Pancreas (tissue), 10 donors: ENCODE results near the gene KIF5C. TPM values are rescaled to one million over a fixed set of nuclear protein-coding genes. Genes with fewer than 3 reads are reported as not detected.

Source experiments
- ATAC-seq, 4 donors: fragments of 200-7000 bp; cut with Tn5 transposase; one replicate each; pipeline versions ENCODE4 v1.8.0 to v1.9.1; 2020; ENCODE audit warnings: mild to moderate bottlenecking in 4 of 4, moderate library complexity in 4 of 4
- DNase-seq, 6 donors: peaks; one replicate each; pipeline ENCODE4 v3.0.0-alpha.2; 2020
- FAIRE-seq: peaks from 2 replicates; lab custom pipeline; 2012; peaks lifted over from hg19 to GRCh38; lab: Jason Lieb, UNC
- H3K27ac ChIP-seq, 4 donors: fragments of 200-600 bp; sonication (generic); 1 replicate in 3 of 4; 2 replicates in 1 of 4; pipeline versions ENCODE4 v1.5.0 to v1.8.0; 2020
- H3K27me3 ChIP-seq, 4 donors: fragments of 200-600 bp; one replicate each; pipeline ENCODE4 v1.8.0; 2021
- H3K36me3 ChIP-seq, 3 donors: fragments of 200-600 bp; sonication (generic) in 1 of 3; one replicate each; pipeline versions ENCODE4 v1.5.0 to v1.8.0; 2020 to 2021
- H3K4me1 ChIP-seq, 3 donors: fragments of 200-600 bp; one replicate each; pipeline ENCODE4 v1.8.0; 2021
- H3K4me3 ChIP-seq, 4 donors: fragments of 200-600 bp; sonication (generic) in 2 of 4; one replicate each; pipeline versions ENCODE4 v1.5.0 to v1.8.0; 2020 to 2021
- H3K9me3 ChIP-seq, 4 donors: fragments of 200-600 bp; one replicate each; pipeline ENCODE4 v1.8.0; 2021
- WGBS, 2 donors: extraction: QIAGEN DNeasy Blood & Tissue Kit; methylation state at CpG; one replicate each; pipeline ENCODE4 v1.1.7; 2013; 5-methylcytosine and 5-hydroxymethylcytosine counted together
- intact Hi-C, 3 donors: fragments of 100-400 bp; cut with DNase I; formaldehyde crosslinking; loops; one replicate each; pipeline versions ENCODE4 v1.11.1 to v1.14.2; 2022
- polyA plus RNA-seq, 2 donors: library from polyadenylated mRNA; stranded (reverse); fragments of 200-250 nt; gene quantifications; one replicate each; pipeline ENCODE4 v1.2.3, GENCODE V29; 2013
- total RNA-seq, 6 donors: library from RNA; stranded (reverse); fragmentation: NEBNext Ultra II Directional in 4 of 6; extraction: Animal tissue kit (Norgen Biotek cat#: 25700) in 4 of 6; gene quantifications; one replicate each; pipeline versions ENCODE4 v1.2.1 to v1.2.4, GENCODE V29; 2021 to 2023
- TF ChIP-seq, protein P1 (sequence below), 4 donors: fragments of 200-600 bp; sonication (generic) in 3 of 4; IDR thresholded peaks; one replicate each; pipeline versions ENCODE4 v1.5.0 to v1.8.0; 2021; ENCODE audit warnings: antibody characterized with exemption in 4 of 4
- donor health status: healthy with polysubstance abuse.
- donor health status: DM: no; HTN: no; CAD: no; lungs with moderate emphysema.
- donor health status: DM: no; HTN: no; CAD: no.
- donor health status: control.
- donor health status: control.
- donor health status: Bipolar disorder and iron deficiency.
- donor health status: DM: yes; HTN: yes; CAD: no.
- donor health status: DM: no; HTN: no; CAD: no.
- donor health status: DM: no; HTN: no; CAD: no.
- donor health status: DM: yes; HTN: yes; CAD: no.

Gene KIF5C
- total and polyA plus RNA-seq, 8 donors: 0.88 to 10.2 (median 2.8) TPM

DNA sequence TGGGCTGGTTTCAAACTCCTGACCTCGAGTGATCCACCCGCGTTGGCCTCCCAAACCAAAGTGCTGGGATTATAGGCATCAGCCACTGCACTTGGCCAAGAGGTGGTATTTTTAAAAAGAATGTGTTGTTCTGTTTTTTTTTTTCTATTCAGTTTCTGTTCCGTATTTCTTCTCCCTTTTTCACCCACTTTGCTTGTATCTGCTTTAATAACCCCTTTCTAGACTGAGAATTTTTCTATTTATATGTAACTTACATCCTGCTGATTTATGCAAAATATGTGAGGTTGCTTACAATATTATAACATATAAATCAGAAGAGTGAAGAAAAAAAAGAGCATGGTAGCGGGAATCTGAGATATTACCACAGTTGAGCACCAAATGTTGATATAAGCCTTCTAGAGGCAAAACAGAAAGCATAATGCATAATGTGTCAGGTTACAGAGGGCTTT, 146.3 kb downstream of the KIF5C start:
- intact Hi-C loops: loop anchor here in 1 of 3 donors (5.0 kb wide), 1 partner anchor 546 kb away; no protein-coding TSS in a partner anchor
- H3K4me3 ChIP-seq: no peak overlapping the region
- no peaks in the 10 kb centered on the region for H3K4me1 ChIP-seq
- 92 to 94% methylated on average over 5 of the region's 5 CpGs for WGBS, 2 donors
- H3K27me3 ChIP-seq: no peaks in the 10 kb centered on the region
- H3K9me3 ChIP-seq: no peaks in the 10 kb centered on the region
- H3K36me3 ChIP-seq: no peaks in the 10 kb centered on the region
- no peak for FAIRE-seq
- DNase-seq: no peak
- no peak for ATAC-seq
- no peak overlapping the region for H3K27ac ChIP-seq
- TF ChIP-seq, protein P1, sequence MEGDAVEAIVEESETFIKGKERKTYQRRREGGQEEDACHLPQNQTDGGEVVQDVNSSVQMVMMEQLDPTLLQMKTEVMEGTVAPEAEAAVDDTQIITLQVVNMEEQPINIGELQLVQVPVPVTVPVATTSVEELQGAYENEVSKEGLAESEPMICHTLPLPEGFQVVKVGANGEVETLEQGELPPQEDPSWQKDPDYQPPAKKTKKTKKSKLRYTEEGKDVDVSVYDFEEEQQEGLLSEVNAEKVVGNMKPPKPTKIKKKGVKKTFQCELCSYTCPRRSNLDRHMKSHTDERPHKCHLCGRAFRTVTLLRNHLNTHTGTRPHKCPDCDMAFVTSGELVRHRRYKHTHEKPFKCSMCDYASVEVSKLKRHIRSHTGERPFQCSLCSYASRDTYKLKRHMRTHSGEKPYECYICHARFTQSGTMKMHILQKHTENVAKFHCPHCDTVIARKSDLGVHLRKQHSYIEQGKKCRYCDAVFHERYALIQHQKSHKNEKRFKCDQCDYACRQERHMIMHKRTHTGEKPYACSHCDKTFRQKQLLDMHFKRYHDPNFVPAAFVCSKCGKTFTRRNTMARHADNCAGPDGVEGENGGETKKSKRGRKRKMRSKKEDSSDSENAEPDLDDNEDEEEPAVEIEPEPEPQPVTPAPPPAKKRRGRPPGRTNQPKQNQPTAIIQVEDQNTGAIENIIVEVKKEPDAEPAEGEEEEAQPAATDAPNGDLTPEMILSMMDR (IDR thresholded peaks at IDR 0.05): no peak

DNA sequence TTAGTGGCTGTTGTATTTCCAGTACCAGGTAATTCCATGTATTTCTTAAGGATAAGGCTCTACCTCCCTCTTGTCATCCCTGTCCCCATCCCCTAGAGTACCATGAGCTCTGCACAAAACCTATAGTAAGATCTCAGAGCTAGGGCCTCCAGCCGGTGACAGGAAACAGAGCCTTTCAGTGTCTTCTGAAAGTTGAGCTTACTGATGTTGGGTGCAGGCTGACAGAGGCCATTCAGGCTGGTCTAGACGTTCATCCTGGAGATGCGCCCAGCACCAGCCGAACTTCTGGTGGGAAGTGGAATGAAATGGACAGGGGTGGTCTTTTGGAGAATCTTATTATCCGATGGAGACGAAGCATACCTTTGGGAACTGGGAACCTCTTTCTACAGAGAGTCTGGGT, 146.7 kb downstream of the KIF5C start:
- Histone ChIP-seq H3K27me3 (no peaks in the 10 kb centered on the region), H3K27ac (no peak overlapping the region), H3K9me3 (no peaks in the 10 kb centered on the region), H3K36me3 (no peaks in the 10 kb centered on the region), H3K4me3 (no peak overlapping the region), H3K4me1 (no peaks in the 10 kb centered on the region)
- intact Hi-C loops: loop anchor here in 1 of 3 donors (5.0 kb wide), 1 partner anchor 546 kb away; no protein-coding TSS in a partner anchor
- ATAC-seq (no peak), DNase-seq (no peak), FAIRE-seq (no peak)
- TF ChIP-seq, protein P1 (IDR thresholded peaks at IDR 0.05): no peak
- WGBS, 2 donors: 92% methylated on average over 6 of the region's 6 CpGs

DNA sequence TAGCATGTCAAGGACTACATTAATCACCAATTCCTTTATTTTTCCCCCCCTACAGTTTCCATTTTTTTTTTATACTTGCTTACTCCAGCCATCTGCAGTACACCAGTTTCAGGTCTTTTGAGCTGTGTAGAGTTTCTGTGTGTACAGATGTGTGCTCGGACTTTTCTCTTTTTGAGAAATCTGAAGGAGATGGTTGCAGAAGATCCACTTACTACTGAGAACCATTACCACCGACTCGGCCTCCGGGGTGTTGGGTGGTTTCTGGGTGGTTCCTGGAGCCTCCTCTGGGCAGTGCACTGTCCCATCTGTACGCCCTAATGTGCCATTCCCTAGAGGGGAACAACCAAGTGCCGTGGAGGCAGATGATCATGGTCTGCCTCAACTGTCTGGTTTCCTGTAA, 148.1 kb downstream of the KIF5C start:
- TF ChIP-seq, protein P1 (IDR thresholded peaks at IDR 0.05): no peak
- FAIRE-seq (no peak), ATAC-seq (no peak), DNase-seq (no peak)
- intact Hi-C loops: loop anchor here in 1 of 3 donors (5.0 kb wide), 1 partner anchor 544 kb away; no protein-coding TSS in a partner anchor
- Histone ChIP-seq H3K27me3 (no peaks in the 10 kb centered on the region), H3K27ac (no peak overlapping the region), H3K4me1 (no peaks in the 10 kb centered on the region), H3K36me3 (no peaks in the 10 kb centered on the region), H3K4me3 (no peak overlapping the region), H3K9me3 (no peaks in the 10 kb centered on the region)
- 94 to 100% methylated on average over 6 of the region's 6 CpGs for WGBS, 2 donors

DNA sequence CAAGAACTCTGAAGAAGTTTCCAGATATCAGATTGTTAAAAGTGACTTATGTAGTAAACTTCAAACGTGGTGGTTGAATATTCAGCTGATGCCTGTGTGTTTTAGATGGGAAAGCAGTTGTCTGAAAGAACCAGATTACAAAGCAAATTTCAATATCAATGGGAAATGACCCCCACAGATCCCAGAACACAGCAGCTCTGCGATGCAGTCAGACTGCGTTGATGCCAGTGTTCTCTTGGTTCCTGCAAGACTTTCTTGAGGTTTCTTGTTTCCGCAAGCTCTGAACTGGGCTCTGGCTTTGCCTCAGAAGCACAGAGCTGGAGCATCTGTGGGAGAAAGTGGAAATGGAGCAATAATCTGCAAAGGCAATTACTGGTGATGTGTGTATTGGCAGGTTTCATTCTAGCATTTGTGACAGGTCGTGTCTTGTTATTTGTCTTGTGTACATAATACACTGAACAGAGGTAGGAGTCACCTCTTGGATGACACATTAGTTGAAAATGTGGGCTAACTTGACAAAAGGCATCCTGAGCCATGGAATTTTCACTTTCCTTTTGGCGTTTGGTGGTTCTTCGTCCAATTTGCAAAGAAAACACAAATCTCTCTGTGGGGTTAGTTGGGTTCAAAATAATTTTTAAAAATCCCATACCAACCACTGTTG, 152.7 kb downstream of the KIF5C start:
- TF ChIP-seq, protein P1 (IDR thresholded peaks at IDR 0.05): no peak
- Histone ChIP-seq H3K9me3 (no peaks in the 10 kb centered on the region), H3K4me1 (no peaks in the 10 kb centered on the region), H3K27me3 (no peaks in the 10 kb centered on the region), H3K4me3 (no peak overlapping the region), H3K27ac (no peak overlapping the region), H3K36me3 (no peaks in the 10 kb centered on the region)
- intact Hi-C loops: no loop called here
- FAIRE-seq (no peak), DNase-seq (no peak), ATAC-seq (no peak)
- WGBS, 2 donors: 80 to 83% methylated on average over 7 of the region's 7 CpGs

DNA sequence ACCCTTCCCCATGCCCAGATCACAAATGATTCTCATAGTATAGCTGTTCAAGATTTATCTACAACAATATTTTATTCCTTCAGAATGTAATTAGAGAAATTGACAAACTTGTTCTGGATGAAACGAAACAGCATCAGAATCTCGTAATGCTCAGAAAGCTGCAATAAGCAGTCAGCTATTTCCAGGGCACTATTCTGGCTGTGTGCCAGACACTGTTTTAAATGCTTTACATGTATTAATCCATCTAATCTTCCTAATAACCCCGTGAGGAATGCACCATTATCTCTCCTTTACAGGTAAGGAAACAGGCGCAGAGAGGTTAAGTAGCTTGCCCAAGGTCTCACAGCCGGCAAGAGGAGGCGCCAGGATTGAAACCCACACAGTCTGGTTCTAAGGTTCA, 153.3 kb downstream of the KIF5C start:
- Histone ChIP-seq H3K27me3 (no peaks in the 10 kb centered on the region), H3K36me3 (no peaks in the 10 kb centered on the region), H3K9me3 (no peaks in the 10 kb centered on the region), H3K27ac (no peak overlapping the region), H3K4me1 (no peaks in the 10 kb centered on the region), H3K4me3 (no peak overlapping the region)
- DNase-seq (no peak), ATAC-seq (no peak), FAIRE-seq (no peak)
- WGBS, 2 donors: 73 to 75% methylated on average over 6 of the region's 6 CpGs
- TF ChIP-seq, protein P1 (IDR thresholded peaks at IDR 0.05): no peak
- intact Hi-C loops: no loop called here
